Testis (tissue), 3 donors: Measurements from ENCODE around the gene SIGLEC8. TPM values are rescaled to one million over a fixed set of nuclear protein-coding genes. Genes with fewer than 3 reads are reported as not detected.
A peak's percentile ranks its signal among the peaks of the same experiment; 100 is the strongest.

Source experiments
- DNase-seq: peaks from one replicate; pipeline ENCODE4 v3.0.0-alpha.2; 2019
- H3K27ac ChIP-seq, 2 donors: fragments of 200-600 bp; sonication (generic); one replicate each; pipeline ENCODE4 v1.5.1; 2019
- H3K27me3 ChIP-seq: fragments of 200-600 bp; sonication (generic); one replicate; pipeline ENCODE4 v1.5.1; 2019
- H3K36me3 ChIP-seq: fragments of 200-600 bp; sonication (generic); one replicate; pipeline ENCODE4 v1.5.1; 2017; ENCODE audit warnings: low read depth; ENCODE audit errors: missing control alignments
- H3K4me1 ChIP-seq: fragments of 200-600 bp; sonication (generic); one replicate; pipeline ENCODE4 v1.5.1; 2019
- H3K4me3 ChIP-seq, 2 donors: fragments of 200-600 bp; sonication (generic); one replicate each; pipeline ENCODE4 v1.5.1; 2017 to 2019
- H3K9me3 ChIP-seq: fragments of 200-600 bp; sonication (generic); one replicate; pipeline ENCODE4 v1.5.1; 2017
- CTCF ChIP-seq, 3 experiments: fragments of 450-650 bp in 2 of 3; fragments of 200-600 bp in 1 of 3; sonication (generic) in 1 of 3; IDR thresholded peaks; one replicate each; pipeline ENCODE4 v1.5.1; 2016 to 2019; ENCODE audit warnings: antibody characterized with exemption in 3 of 3, mild to moderate bottlenecking in 2 of 3, moderate library complexity in 1 of 3
- POLR2A ChIP-seq: fragments of 450-650 bp; IDR thresholded peaks from one replicate; pipeline ENCODE4 v1.6.1; 2017; ENCODE audit warnings: antibody characterized with exemption, mild to moderate bottlenecking, moderate library complexity
- WGBS, 2 donors: methylation state at CpG; one replicate each; pipeline ENCODE4 v1.1.5; 2018; 5-methylcytosine and 5-hydroxymethylcytosine counted together
- intact Hi-C: fragments of 100-400 bp; cut with DNase I; formaldehyde crosslinking; loops from one replicate; pipeline ENCODE4 v1.15.1; 2023; ENCODE audit warnings: low total_unique reads
- polyA plus RNA-seq: library from polyadenylated mRNA; stranded (reverse); fragments of 350-450 nt; fragmentation: Illumina TruSeq; extraction: RNeasy Lipid Tissue Mini Kit (QIAGEN cat#74804); gene quantifications from one replicate; pipeline ENCODE4 v1.2.3, GENCODE V29; 2014; ENCODE audit warnings: low read depth, low replicate concordance; ENCODE audit not compliant: insufficient read depth
- small RNA-seq, 2 donors: library from RNA; depleted of rRNA; stranded (forward); fragments of <200 nt; gene quantifications; one replicate each; pipeline ENCODE3, GENCODE V24; 2016
- total RNA-seq, 2 donors: library from RNA; depleted of rRNA; stranded (reverse); fragments of >200 nt; gene quantifications; one replicate each; pipeline ENCODE4 v1.2.3, GENCODE V29; 2016

The SIGLEC8 gene
- total and polyA plus RNA-seq, 3 donors from 2014 or later, result 0.31 to 3.1 (median 0.61) TPM

- no peaks in the 10 kb centered on the region for H3K27me3 ChIP-seq
- H3K27ac ChIP-seq, result no peak overlapping the region
- no peak for DNase-seq
- intact Hi-C loops, result no loop called here
- no peak overlapping the region for H3K4me3 ChIP-seq
- no peaks in the 10 kb centered on the region for H3K36me3 ChIP-seq
- no peaks in the 10 kb centered on the region for H3K4me1 ChIP-seq
- 91 to 95% methylated on average over 15 of the region's 15 CpGs for WGBS, 2 donors
- TF ChIP-seq POLR2A (no peak), CTCF (IDR thresholded peaks at IDR 0.05) (no peak)
- H3K9me3 ChIP-seq, result no peaks in the 10 kb centered on the region
Observed at GRCh38 chr19:51410950-51411748, 47.1 kb downstream of the SIGLEC8 start.

- 51 to 77% methylated on average over 6 of the region's 6 CpGs for WGBS, 2 donors
- Histone ChIP-seq H3K27ac (no peak overlapping the region), H3K9me3 (no peaks in the 10 kb centered on the region), H3K36me3 (no peaks in the 10 kb centered on the region), H3K27me3 (no peaks in the 10 kb centered on the region), H3K4me3 (no peak overlapping the region), H3K4me1 (no peaks in the 10 kb centered on the region)
- DNase-seq, result peak; percentile 60
- intact Hi-C loops, result no loop called here
- peak; percentile 15 to 48 (median 24) for TF ChIP-seq CTCF (IDR thresholded peaks at IDR 0.05)
- no peak for TF ChIP-seq POLR2A
Observed at GRCh38 chr19:51407511-51408131, 50.6 kb downstream of the SIGLEC8 start.

GRCh38 chr19:51402117-51402516 lies 56.1 kb downstream of the SIGLEC8 start:
- 93 to 96% methylated on average over 9 of the region's 9 CpGs for WGBS, 2 donors

More at GRCh38 chr19:51402117-51402516, 56.1 kb downstream of the SIGLEC8 start:
- H3K9me3 ChIP-seq, result no peaks in the 10 kb centered on the region
- no peak overlapping the region for H3K4me3 ChIP-seq
- no peak for TF ChIP-seq POLR2A
- no peak for TF ChIP-seq CTCF (IDR thresholded peaks at IDR 0.05)
- DNase-seq, result no peak
- H3K27me3 ChIP-seq, result no peaks in the 10 kb centered on the region
- no peaks in the 10 kb centered on the region for H3K4me1 ChIP-seq
- intact Hi-C loops, result no loop called here
- no peaks in the 10 kb centered on the region for H3K36me3 ChIP-seq
- no peak overlapping the region for H3K27ac ChIP-seq

Small RNA genes within 50 kb of the gene (small RNA-seq; reads per million reads assigned to genes)
- gene AC020914.3 (0 reads per million in 2 donors), gene AC020914.5 (0 reads per million in 2 donors)

Other genes with a start within 250 kb of the SIGLEC8 start
- 1 to 10 TPM; 1.3 to 1.7 TPM for gene CD33, start 233.4 kb downstream of the SIGLEC8 start, total RNA-seq
- 3.8 TPM for gene CD33, start 233.4 kb downstream of the SIGLEC8 start, polyA plus RNA-seq
- 10 to 100 TPM; 18.7 to 23.8 TPM for gene SIGLECL1, start 207.4 kb downstream of the SIGLEC8 start, total RNA-seq
- gene SIGLECL1, start 207.4 kb downstream of the SIGLEC8 start, polyA plus RNA-seq, result 103 TPM
- gene IGLON5, start 146.8 kb downstream of the SIGLEC8 start, total RNA-seq, result 10 to 100 TPM; 13.3 to 16.0 TPM
- 13.9 TPM for gene IGLON5, start 146.8 kb downstream of the SIGLEC8 start, polyA plus RNA-seq
- 10 to 100 TPM; 10.5 to 12.0 TPM for gene VSIG10L, start 116.3 kb downstream of the SIGLEC8 start, total RNA-seq
- 5.8 TPM for gene VSIG10L, start 116.3 kb downstream of the SIGLEC8 start, polyA plus RNA-seq
- gene ETFB, start 92.1 kb downstream of the SIGLEC8 start, total RNA-seq, result 100 to 1,000 TPM; 110 to 146 TPM
- gene ETFB, start 92.1 kb downstream of the SIGLEC8 start, polyA plus RNA-seq, result 109 TPM
- 10 to 100 TPM; 10.0 to 26.4 TPM for gene CLDND2, start 89.5 kb downstream of the SIGLEC8 start, total RNA-seq
- gene CLDND2, start 89.5 kb downstream of the SIGLEC8 start, polyA plus RNA-seq, result 41.2 TPM
- under 1 TPM in 1 of 2 donors, not detected in 1; 0.63 TPM for gene NKG7, start 85.8 kb downstream of the SIGLEC8 start, total RNA-seq
- 8.7 TPM for gene NKG7, start 85.8 kb downstream of the SIGLEC8 start, polyA plus RNA-seq
- gene LIM2, start 70.5 kb downstream of the SIGLEC8 start, total RNA-seq, result under 1 TPM in 1 of 2 donors, not detected in 1; 0.31 TPM
- gene LIM2, start 70.5 kb downstream of the SIGLEC8 start, polyA plus RNA-seq, result 0.91 TPM
- gene C19orf84, start 67.9 kb downstream of the SIGLEC8 start, total RNA-seq, result 10 to 100 TPM; 23.1 to 31.2 TPM
- 38.8 TPM for gene C19orf84, start 67.9 kb downstream of the SIGLEC8 start, polyA plus RNA-seq
- gene SIGLEC10, start 40.8 kb downstream of the SIGLEC8 start, total RNA-seq, result 1 to 10 TPM in 1 of 2 donors, under 1 TPM in 1; 0.87 to 2.2 TPM
- gene SIGLEC10, start 40.8 kb downstream of the SIGLEC8 start, polyA plus RNA-seq, result 2.3 TPM
- not detected for gene CEACAM18, start 20.1 kb upstream of the SIGLEC8 start, total RNA-seq
- gene CEACAM18, start 20.1 kb upstream of the SIGLEC8 start, polyA plus RNA-seq, result not detected
- not detected for gene SIGLEC12, start 43.3 kb upstream of the SIGLEC8 start, total RNA-seq
- gene SIGLEC12, start 43.3 kb upstream of the SIGLEC8 start, polyA plus RNA-seq, result 1.0 TPM
- gene SIGLEC6, start 73.2 kb upstream of the SIGLEC8 start, total RNA-seq, result 1 to 10 TPM in 1 of 2 donors, under 1 TPM in 1; 0.55 to 1.1 TPM
- gene SIGLEC6, start 73.2 kb upstream of the SIGLEC8 start, polyA plus RNA-seq, result 0.29 TPM
- 10 to 100 TPM; 12.1 to 12.3 TPM for gene ZNF175, start 112.8 kb upstream of the SIGLEC8 start, total RNA-seq
- gene ZNF175, start 112.8 kb upstream of the SIGLEC8 start, polyA plus RNA-seq, result 11.0 TPM
- gene SIGLEC5, start 171.9 kb upstream of the SIGLEC8 start, total RNA-seq, result not detected
- not detected for gene SIGLEC5, start 171.9 kb upstream of the SIGLEC8 start, polyA plus RNA-seq
- gene SIGLEC14, start 188.4 kb upstream of the SIGLEC8 start, total RNA-seq, result 1 to 10 TPM; 3.7 to 5.7 TPM
- gene SIGLEC14, start 188.4 kb upstream of the SIGLEC8 start, polyA plus RNA-seq, result 1.5 TPM
- 100 to 1,000 TPM in 1 of 2 donors, 10 to 100 TPM in 1; 37.8 to 106 TPM for gene SPACA6, start 234.9 kb upstream of the SIGLEC8 start, total RNA-seq
- gene SPACA6, start 234.9 kb upstream of the SIGLEC8 start, polyA plus RNA-seq, result 19.8 TPM